HFFc6 (cell line): ENCODE data around the gene RAD18. TPM values are rescaled to one million over a fixed set of nuclear protein-coding genes. Genes with fewer than 3 reads are reported as not detected.

Experiments used
- DNase-seq: peaks from one replicate; pipeline ENCODE4 v3.0.0-alpha.2; 2018
- H3K27ac Mint-ChIP-seq: 2 replicates; pipeline ENCODE4 v1.8.0; 2020; ENCODE audit warnings: mild to moderate bottlenecking, mixed read lengths
- H3K27me3 Mint-ChIP-seq: 2 replicates; pipeline ENCODE4 v1.8.0; 2021; ENCODE audit warnings: mild to moderate bottlenecking, moderate library complexity, mixed read lengths; ENCODE audit not compliant: insufficient read depth
- H3K36me3 Mint-ChIP-seq: 2 replicates; pipeline ENCODE4 v1.8.0; 2021; ENCODE audit warnings: low read depth, mixed read lengths
- H3K4me1 Mint-ChIP-seq: 2 replicates; pipeline ENCODE4 v1.8.0; 2020; ENCODE audit warnings: low read depth, mixed read lengths
- H3K4me3 Mint-ChIP-seq: 2 replicates; pipeline ENCODE4 v1.8.0; 2020; ENCODE audit warnings: mild to moderate bottlenecking, moderate library complexity, mixed read lengths
- H3K9me3 Mint-ChIP-seq: 2 replicates; pipeline ENCODE4 v1.8.0; 2020; ENCODE audit warnings: mild to moderate bottlenecking, mixed read lengths
- CTCF ChIP-seq: fragments of 200-600 bp; sonication (generic); IDR thresholded peaks from 2 replicates; pipeline ENCODE4 v1.5.0; 2021; ENCODE audit warnings: antibody characterized with exemption, mild to moderate bottlenecking
- total RNA-seq, 6 experiments: library from RNA; stranded (reverse); fragmentation: NEBNext Ultra II Directional; extraction: Animal tissue kit (Norgen Biotek cat#: 25700); gene quantifications; 2 replicates in 1 of 6; 3 replicates in 5 of 6; pipeline ENCODE4 v1.2.3, GENCODE V29; 2021

RAD18 gene
- total RNA-seq, 6 experiments from 2014 or later: 25.0 to 34.0 (median 31.9) TPM

- peaks cover 87% of the 10 kb centered on the region for H3K4me1 Mint-ChIP-seq
- peak; percentile 40 for DNase-seq
- peak overlapping the region; percentile 31; the same call in 1 of the 2 replicates for H3K4me3 Mint-ChIP-seq
- H3K27me3 Mint-ChIP-seq: peaks cover under 1% of the 10 kb centered on the region; the same call in 1 of the 2 replicates
- peak overlapping the region; percentile 93 for H3K27ac Mint-ChIP-seq
- H3K9me3 Mint-ChIP-seq: no peaks in the 10 kb centered on the region
- TF ChIP-seq CTCF: no peak
- peaks cover 52% of the 10 kb centered on the region for H3K36me3 Mint-ChIP-seq
These were observed 77.5 kb downstream of the RAD18 start for GRCh38 chr3:8885536-8886316.

GRCh38 chr3:8884630-8885290 lies 78.5 kb downstream of the RAD18 start:
- H3K36me3 Mint-ChIP-seq: peaks cover 61% of the 10 kb centered on the region
- TF ChIP-seq CTCF: no peak
- peaks cover 78% of the 10 kb centered on the region for H3K4me1 Mint-ChIP-seq

GRCh38 chr3:8882642-8883041 lies 80.6 kb downstream of the RAD18 start:
- H3K9me3 Mint-ChIP-seq: no peaks in the 10 kb centered on the region
- no peaks in the 10 kb centered on the region for H3K27me3 Mint-ChIP-seq
- H3K27ac Mint-ChIP-seq: peak overlapping the region; percentile 33; the same call in 1 of the 2 replicates
- TF ChIP-seq CTCF: no peak
- no peak overlapping the region for H3K4me3 Mint-ChIP-seq
- peaks cover 57% of the 10 kb centered on the region for H3K4me1 Mint-ChIP-seq
- no peak for DNase-seq
- peaks cover 60% of the 10 kb centered on the region for H3K36me3 Mint-ChIP-seq

More at GRCh38 chr3:8884630-8885290, 78.5 kb downstream of the RAD18 start:
- peak overlapping the region; percentile 93 for H3K27ac Mint-ChIP-seq
- no peaks in the 10 kb centered on the region for H3K9me3 Mint-ChIP-seq
- H3K4me3 Mint-ChIP-seq: no peak overlapping the region
- DNase-seq: no peak
- H3K27me3 Mint-ChIP-seq: no peaks in the 10 kb centered on the region; the same call in 1 of the 2 replicates

GRCh38 chr3:8882171-8882593 lies 81.1 kb downstream of the RAD18 start:
- peak overlapping the region; percentile 33 for H3K27ac Mint-ChIP-seq
- no peak overlapping the region for H3K4me3 Mint-ChIP-seq

More at GRCh38 chr3:8882171-8882593, 81.1 kb downstream of the RAD18 start:
- Mint-ChIP-seq H3K27me3 (no peaks in the 10 kb centered on the region), H3K9me3 (no peaks in the 10 kb centered on the region), H3K4me1 (peaks cover 52% of the 10 kb centered on the region), H3K36me3 (peaks cover 65% of the 10 kb centered on the region)
- no peak for DNase-seq
- no peak for TF ChIP-seq CTCF
